GM23338 (cell line): ENCODE results near the gene TSR3. TPM values are rescaled to one million over a fixed set of nuclear protein-coding genes. Genes with fewer than 3 reads are reported as not detected.

Experiments used
- ATAC-seq: fragments of 200-7000 bp; cut with Tn5 transposase; 3 replicates; pipeline ENCODE4 v1.9.1; 2020
- DNase-seq: peaks from one replicate; pipeline ENCODE4 v3.0.0-alpha.2; 2015; ENCODE audit warnings: low spot score
- H2AFZ ChIP-seq: fragments of 200-600 bp; sonication (generic); 2 replicates; pipeline ENCODE4 v1.8.0; 2016; ENCODE audit warnings: antibody characterized with exemption, mild to moderate bottlenecking, moderate library complexity
- H3F3A ChIP-seq: fragments of 200-600 bp; sonication (generic); replicated peaks from 2 replicates; pipeline ENCODE4 v1.8.0; 2017; ENCODE audit warnings: antibody characterized with exemption, mixed run types, low read depth
- H3K27ac ChIP-seq: fragments of 200-600 bp; sonication (generic); 2 replicates; pipeline ENCODE4 v1.6.1; 2016; ENCODE audit warnings: low read depth
- H3K27me3 ChIP-seq: fragments of 200-600 bp; sonication (generic); 2 replicates; pipeline ENCODE4 v1.8.0; 2016; ENCODE audit warnings: mild to moderate bottlenecking, mixed run types, moderate library complexity; ENCODE audit not compliant: insufficient read depth
- H3K36me3 ChIP-seq: fragments of 200-600 bp; sonication (generic); 2 replicates; pipeline ENCODE4 v1.8.0; 2016; ENCODE audit warnings: mild to moderate bottlenecking; ENCODE audit not compliant: insufficient read depth
- H3K4me1 ChIP-seq: fragments of 200-600 bp; sonication (generic); 2 replicates; pipeline ENCODE4 v1.8.0; 2016; ENCODE audit warnings: mild to moderate bottlenecking, moderate library complexity; ENCODE audit not compliant: insufficient read depth
- H3K4me2 ChIP-seq: fragments of 200-600 bp; sonication (generic); 2 replicates; pipeline ENCODE4 v1.7.1; 2017; ENCODE audit warnings: mixed run types
- H3K4me3 ChIP-seq: fragments of 200-600 bp; sonication (generic); 2 replicates; pipeline ENCODE4 v1.6.1; 2016; ENCODE audit warnings: mixed run types
- H3K79me2 ChIP-seq: fragments of 200-600 bp; sonication (generic); replicated peaks from 2 replicates; pipeline ENCODE4 v1.8.0; 2017; ENCODE audit warnings: mild to moderate bottlenecking; ENCODE audit not compliant: insufficient read depth
- H3K9me2 ChIP-seq: fragments of 200-600 bp; sonication (generic); 2 replicates; pipeline ENCODE4 v1.8.0; 2017; ENCODE audit not compliant: insufficient read depth
- H4K20me1 ChIP-seq: fragments of 200-600 bp; sonication (generic); replicated peaks from 2 replicates; pipeline ENCODE4 v1.8.0; 2017; ENCODE audit warnings: mild to moderate bottlenecking; ENCODE audit not compliant: insufficient read depth
- H3K27ac Mint-ChIP-seq: 2 replicates; pipeline ENCODE4 v1.8.0; 2020; ENCODE audit warnings: inconsistent platforms, mild to moderate bottlenecking, moderate library complexity, mixed read lengths
- H3K27me3 Mint-ChIP-seq: 3 replicates; pipeline ENCODE4 v1.8.0; 2022; ENCODE audit warnings: low read depth, mild to moderate bottlenecking, moderate library complexity, mixed read lengths, inconsistent platforms; ENCODE audit not compliant: insufficient read depth, poor library complexity
- H3K36me3 Mint-ChIP-seq: 3 replicates; pipeline ENCODE4 v1.8.0; 2021; ENCODE audit warnings: low read depth, mild to moderate bottlenecking, inconsistent platforms, moderate library complexity, mixed read lengths
- H3K4me1 Mint-ChIP-seq: 3 replicates; pipeline ENCODE4 v1.8.0; 2020; ENCODE audit warnings: mild to moderate bottlenecking, inconsistent platforms, mixed read lengths
- H3K4me3 Mint-ChIP-seq: 3 replicates; pipeline ENCODE4 v1.8.0; 2021; ENCODE audit warnings: moderate library complexity, mild to moderate bottlenecking, inconsistent platforms, mixed read lengths
- H3K9me3 Mint-ChIP-seq: 3 replicates; pipeline ENCODE4 v1.8.0; 2020; ENCODE audit warnings: moderate library complexity, mild to moderate bottlenecking, inconsistent platforms, mixed read lengths
- CTCF ChIP-seq, 2 experiments: fragments of 200-600 bp in 1 of 2; sonication (generic) in 1 of 2; conservative IDR thresholded peaks; 2 replicates each; pipeline versions ENCODE4 v1.5.1 to v1.6.1; 2016 to 2017; ENCODE audit warnings: antibody characterized with exemption in 2 of 2, low read depth in 2 of 2, mild to moderate bottlenecking in 2 of 2, moderate library complexity in 1 of 2
- POLR2AphosphoS5 ChIP-seq: IDR thresholded peaks from 2 replicates; pipeline ENCODE4 v1.6.1; 2016; ENCODE audit warnings: antibody characterized with exemption, low read depth
- ZNF114 ChIP-seq: fragments of 250-450 bp; sonication (Bioruptor Pico); IDR thresholded peaks from 2 replicates; pipeline ENCODE4 v1.5.0; 2020; ENCODE audit warnings: mild to moderate bottlenecking, moderate library complexity
- ZNF462 ChIP-seq: fragments of 250-450 bp; sonication (Bioruptor Pico); IDR thresholded peaks from 2 replicates; pipeline ENCODE4 v1.5.0; 2020; ENCODE audit warnings: mild to moderate bottlenecking, moderate library complexity
- polyA plus RNA-seq: library from polyadenylated mRNA; unstranded; fragments of >200 nt; fragmentation: Nextera tagmentation; extraction: Ambion mirVana; gene quantifications from 2 replicates; pipeline ENCODE4 v1.2.1, GENCODE V29; 2016
- total RNA-seq: library from RNA; depleted of rRNA; stranded (reverse); fragments of >200 nt; shearing (Covaris generic); gene quantifications from 2 replicates; pipeline ENCODE4 v1.2.3, GENCODE V29; 2014

TSR3 gene
- total and polyA plus RNA-seq, 2 experiments from 2014 or later: 58.5 to 97.3 TPM

GRCh38 chr16:1320658-1321240, 30.9 kb downstream of the TSR3 start:
- no peak overlapping the region for H3K27ac Mint-ChIP-seq
- Histone ChIP-seq H3K4me1 (no peaks in the 10 kb centered on the region), H3K79me2 (peaks cover 40% of the 10 kb centered on the region), H3K4me2 (no peak overlapping the region), H3K27me3 (no peaks in the 10 kb centered on the region), H3K4me3 (no peak overlapping the region), H2AFZ (no peak overlapping the region), H3K27ac (no peak overlapping the region), H3K36me3 (peaks cover 31% of the 10 kb centered on the region), H4K20me1 (peaks cover 18% of the 10 kb centered on the region), H3K9me2 (no peaks in the 10 kb centered on the region), H3F3A (peaks cover 12% of the 10 kb centered on the region; the same call in 1 of the 2 replicates)
- TF ChIP-seq POLR2AphosphoS5 (no peak), ZNF462 (CRISPR knock-in tag) (no peak), CTCF (conservative IDR thresholded peaks at IDR 0.05; ENCODE audit: low read depth in 2 of 2) (no peak), ZNF114 (CRISPR knock-in tag) (no peak)
- no peak for ATAC-seq
- peaks cover 86% of the 10 kb centered on the region for H3K36me3 Mint-ChIP-seq
- H3K27me3 Mint-ChIP-seq: peaks cover 14% of the 10 kb centered on the region
- DNase-seq: no peak
- H3K4me1 Mint-ChIP-seq: peaks cover 3% of the 10 kb centered on the region; the same call in 1 of the 3 replicates
- no peaks in the 10 kb centered on the region for H3K9me3 Mint-ChIP-seq
- no peak overlapping the region for H3K4me3 Mint-ChIP-seq
